GM19395 (cell line): ENCODE measurements around the gene GPR39.

Experiments used
- ATAC-seq: cut with Tn5 transposase; IDR thresholded peaks from one replicate; pipeline ENCODE4 v1.9.1; 2021; ENCODE audit warnings: mild to moderate bottlenecking, moderate library complexity; ENCODE audit not compliant: unreplicated experiment

Gene GPR39

DNA sequence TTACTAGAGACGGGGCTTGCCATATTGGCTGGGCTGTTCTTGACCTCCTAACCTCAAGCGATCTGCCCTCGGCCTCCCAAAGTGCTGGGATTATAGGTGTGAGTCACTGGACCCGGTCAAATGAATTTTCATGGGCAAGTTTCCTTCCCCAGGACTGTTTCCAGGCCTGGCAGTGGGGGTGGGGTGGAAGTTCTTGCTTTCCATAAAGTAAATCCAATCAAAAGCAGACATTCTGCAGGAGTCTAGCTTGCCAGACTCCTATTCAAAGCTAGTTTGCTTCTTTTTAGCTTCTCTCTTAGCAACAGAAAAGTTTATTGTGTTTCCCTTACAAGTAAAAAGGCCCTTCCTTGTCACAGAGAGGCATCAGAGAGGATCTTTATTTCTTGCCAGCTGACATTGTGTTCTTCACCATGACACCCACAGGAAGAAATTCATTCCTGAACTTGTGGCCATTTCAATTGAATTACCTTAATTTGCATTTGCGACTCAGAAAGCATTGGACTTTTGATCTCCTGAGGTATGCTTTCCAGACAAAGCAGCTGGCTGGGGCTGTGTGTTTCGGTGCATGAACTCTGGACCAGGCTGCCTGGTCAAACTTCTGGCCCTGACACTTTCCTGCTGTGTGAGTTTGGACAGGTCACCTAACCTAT, 215.5 kb downstream of the GPR39 start:
- ATAC-seq: no peak

DNA sequence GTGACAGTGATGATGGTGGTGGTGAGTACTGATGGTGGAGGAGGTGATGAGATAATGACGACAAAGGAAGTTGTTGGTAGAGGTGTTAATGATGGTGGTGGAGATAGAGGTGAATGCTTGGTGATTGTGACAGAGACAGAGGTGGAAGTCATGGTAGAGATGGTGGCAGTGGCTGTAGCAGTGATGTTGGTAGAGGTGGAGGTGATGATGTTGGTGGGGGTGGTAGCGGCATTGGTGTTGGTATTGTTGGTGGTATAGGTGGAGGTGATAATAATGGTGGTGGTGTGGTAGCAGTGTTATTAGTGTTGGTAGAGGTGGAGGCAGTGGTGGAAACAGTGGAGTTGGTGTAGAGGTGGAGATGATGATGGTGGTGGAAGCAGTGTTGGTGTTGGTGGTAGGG, 217.0 kb downstream of the GPR39 start:
- no peak for ATAC-seq

DNA sequence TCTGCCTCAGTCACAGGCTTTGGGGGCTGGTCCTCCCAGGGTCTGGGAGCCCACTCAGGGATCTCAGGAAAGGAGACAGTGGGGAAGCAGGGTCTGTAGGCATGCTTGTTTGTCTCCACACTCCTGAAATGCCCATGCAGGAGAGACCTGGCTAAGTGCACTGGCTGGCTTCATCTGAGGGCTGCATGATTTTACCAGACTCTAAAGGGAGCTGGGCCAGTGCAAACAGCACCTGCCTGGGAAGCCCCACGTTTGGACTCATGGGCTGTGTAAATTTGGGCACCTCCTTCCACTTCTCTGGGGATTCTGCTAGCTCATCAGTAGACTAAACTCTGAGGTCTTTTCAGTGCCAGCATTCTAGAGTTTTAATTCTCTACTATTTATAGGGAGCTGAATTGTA, 219.7 kb downstream of the GPR39 start:
- ATAC-seq: no peak

DNA sequence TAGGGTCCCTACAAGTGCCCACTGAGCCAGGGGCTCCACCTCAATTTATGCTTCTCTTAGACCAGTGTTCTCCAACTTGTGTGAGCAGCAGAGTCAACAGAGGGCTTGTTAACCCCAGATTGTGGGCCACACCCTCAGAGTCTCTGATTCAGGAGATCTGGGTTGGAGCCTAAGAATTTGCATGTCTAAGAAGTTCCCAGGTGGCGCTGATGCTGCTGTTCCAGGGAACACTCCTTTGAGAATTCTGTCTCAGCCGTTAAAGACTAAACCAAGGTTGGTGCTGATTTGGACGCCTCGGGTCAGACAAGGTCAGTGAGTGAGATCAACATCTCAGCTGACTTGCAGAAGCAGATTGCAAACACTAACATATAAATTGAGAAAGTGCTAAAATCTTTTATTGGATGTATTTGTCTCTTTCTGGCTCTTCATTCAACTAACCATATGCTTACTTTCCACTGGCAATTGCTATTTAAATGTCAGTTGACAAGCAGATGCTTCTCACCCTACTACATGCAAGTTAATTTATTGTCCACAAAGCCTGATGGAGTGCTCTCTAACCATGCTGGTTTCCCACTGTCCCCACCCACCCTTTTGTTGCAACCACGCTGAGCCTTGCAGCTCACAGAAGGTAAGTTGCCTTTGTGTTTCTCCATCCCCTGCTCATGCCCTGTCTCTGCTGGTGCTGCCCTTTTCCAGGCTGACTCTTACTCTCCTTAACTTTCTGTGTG, 221.9 kb downstream of the GPR39 start:
- no peak for ATAC-seq

DNA sequence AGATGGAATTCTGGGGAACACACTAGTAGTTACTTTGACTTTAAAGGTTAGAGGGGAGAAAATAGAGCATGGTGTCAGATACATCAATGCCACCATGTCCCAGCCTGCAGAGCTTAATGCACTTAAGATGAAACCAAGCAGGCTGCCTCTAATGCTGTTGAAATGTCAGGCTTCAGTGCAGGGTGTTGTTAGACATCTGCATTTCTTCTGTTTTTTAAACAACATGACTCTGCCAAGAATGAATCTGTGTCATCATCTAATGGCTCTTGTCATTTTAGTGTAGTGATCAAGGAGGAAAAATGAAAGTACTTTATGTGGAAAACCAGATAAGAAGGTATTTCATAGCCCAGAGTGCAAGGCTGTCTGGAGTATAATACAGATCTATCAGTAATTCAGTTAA, 223.5 kb downstream of the GPR39 start:
- ATAC-seq: no peak

DNA sequence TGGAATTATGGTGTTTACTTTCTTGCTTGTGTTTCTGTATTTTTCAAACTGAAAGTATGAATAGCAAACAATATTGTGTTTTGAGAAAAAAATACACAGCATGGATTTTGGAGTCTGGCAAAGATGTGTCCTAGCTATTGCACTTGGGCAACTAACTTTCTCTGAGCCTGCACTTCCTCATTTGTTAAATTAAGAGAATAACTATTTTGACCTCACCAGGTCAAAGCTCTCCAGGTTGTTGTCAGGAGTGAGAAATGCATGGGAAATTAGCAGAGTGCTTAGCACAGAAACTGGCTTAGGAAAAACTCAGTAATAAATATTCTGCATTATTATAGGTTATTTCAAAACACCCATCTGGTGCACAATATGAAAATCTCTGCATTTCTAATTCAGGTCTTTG, 225.2 kb downstream of the GPR39 start:
- no peak for ATAC-seq

DNA sequence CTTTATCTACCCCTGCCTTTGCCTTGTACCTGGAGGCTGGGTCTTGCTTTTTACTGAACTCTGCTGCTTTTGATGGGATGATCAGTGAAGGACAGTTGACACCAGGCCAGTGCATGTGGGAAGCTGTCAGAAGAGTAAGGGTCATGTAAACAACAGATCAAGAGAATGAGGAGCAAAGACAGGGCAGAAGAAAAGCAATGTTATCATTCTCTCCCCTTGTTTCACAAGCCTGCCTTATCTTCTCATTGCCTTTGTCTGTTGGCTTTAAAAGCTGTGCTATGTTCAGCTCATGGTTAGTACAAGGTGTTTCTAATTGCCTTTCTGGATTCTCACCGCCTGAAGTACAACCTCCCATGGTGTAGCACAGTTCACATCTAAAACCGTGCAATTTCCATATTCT, 225.8 kb downstream of the GPR39 start:
- no peak for ATAC-seq

DNA sequence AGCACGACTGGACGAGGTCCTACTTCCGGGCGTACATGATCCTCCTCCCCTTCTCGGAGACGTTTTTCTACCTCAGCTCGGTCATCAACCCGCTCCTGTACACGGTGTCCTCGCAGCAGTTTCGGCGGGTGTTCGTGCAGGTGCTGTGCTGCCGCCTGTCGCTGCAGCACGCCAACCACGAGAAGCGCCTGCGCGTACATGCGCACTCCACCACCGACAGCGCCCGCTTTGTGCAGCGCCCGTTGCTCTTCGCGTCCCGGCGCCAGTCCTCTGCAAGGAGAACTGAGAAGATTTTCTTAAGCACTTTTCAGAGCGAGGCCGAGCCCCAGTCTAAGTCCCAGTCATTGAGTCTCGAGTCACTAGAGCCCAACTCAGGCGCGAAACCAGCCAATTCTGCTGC, 228.6 kb downstream of the GPR39 start:
- ATAC-seq: no peak

DNA sequence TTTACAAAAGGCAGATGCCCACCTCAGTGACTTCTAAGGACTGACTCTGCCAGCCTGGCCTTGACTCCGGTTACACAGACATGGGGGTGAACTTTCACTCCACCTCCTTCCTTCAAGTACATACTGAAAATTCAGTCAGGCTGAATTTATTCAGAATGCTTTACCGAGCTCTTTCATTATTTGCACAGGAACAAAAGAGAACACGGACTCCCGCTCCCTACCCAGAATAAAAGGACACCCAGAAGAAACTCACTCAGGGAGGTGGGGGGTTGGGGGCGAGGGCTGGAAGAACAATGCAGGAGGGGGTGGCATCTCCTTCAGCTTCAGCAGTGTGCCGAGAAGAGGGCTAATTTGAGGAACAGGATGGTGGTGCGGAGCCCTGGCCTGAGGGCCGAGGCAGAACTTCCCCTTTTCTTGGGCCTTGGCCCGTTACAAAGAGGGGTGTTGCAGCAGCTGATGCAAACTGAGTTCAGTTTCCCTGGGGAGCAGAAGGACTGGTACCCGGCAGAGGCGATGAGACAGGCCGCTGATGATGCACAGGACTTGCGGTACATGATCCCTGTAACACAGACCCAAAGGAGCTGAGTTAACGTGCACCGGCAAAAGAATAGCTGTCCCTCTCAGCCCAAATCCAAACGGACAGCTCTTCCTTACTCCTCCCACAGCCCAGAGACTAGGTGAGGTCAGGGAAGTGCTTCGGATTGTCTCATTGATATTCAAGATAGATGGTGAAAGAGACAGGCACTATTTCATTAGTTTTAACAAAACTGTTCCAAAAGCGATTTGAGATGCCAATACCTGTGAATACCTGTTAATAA, 229.3 kb downstream of the GPR39 start:
- ATAC-seq: no peak

DNA sequence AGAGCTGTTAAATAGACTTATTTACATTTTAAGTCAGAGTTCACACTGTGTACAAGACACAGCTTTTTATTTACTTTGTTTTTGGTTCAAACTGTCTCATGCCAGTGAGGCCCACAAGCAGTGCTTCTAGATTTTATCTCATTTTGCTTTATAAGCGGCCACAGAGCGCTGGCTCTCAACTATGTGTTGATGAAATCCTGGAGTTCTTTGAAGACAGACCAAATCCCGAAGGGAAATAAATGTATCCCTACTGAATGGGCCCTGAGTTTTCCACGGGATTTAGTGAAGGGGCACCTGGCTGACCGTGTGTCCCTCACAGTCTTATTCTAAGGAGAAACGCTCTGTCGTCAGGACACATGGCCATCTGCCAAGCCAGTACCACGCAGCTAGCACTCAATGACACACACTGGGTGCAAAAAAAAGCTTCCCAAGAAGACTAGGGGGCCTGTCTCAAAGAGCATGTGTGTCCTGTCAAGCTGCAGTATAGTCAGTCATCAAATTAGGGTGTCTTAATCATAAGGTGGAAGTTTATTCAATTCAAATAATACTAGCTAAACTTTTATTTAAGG, 230.0 kb downstream of the GPR39 start:
- no peak for ATAC-seq

DNA sequence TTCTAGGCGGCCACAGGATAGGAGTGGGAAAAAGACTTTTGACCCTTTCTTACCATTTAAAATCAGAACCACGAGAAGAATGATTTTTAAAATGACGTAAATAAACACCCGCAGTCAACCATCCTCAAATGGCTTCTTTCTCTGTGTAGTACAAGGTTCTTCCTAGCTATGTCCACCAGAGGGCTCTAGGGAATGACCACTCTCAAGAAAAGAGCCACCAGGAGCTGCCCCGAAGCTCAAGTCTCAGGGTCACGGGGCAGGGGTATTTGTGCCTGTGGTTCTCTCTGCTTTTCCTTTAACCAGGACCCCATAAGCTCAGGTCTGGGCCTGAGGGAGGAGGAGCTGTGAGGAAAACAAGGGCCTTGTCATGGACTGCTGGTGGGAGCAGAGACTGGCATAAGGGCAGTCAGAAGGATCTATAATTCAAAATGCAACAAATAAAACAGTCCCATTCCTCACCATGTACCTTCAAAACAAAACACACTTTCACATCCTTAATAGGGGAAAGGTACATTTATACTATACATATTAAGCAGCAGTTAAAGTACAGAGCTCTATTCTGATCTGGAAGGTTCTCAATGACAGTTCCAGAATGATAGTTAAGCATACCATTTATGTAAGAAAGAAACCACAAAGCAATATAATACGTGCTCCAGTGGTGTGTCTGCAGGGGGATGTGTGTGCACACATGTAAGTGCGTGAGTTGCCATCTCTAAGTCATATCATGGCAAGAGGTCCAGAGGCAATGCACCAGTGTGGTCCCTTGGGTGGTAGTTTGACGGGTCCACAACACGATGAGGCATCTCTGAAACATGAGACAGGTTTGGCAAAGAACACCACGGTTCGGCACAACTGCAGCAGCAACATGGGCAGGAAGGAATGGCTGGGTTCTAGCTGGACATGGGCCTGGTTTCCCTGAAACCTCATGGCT, 234.8 kb downstream of the GPR39 start:
- no peak for ATAC-seq

DNA sequence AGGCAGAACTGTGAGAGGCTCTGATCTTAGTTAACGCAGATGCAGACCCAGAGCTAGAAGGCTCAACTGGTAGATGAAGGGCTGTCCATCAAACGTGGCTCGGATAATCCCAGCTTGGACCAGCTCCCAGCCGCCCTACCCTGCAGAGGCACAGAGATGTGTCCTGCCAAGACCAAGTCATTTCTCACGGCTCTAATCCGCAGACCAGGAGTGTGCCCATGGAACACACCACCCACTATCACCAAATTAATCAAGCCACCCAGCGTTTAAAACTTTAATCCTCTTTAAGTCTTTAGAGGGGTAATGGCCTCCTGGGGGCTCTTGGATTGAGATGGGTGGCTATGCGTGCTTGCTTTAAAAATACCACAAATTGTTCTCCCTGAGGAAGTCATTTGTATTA, 235.9 kb downstream of the GPR39 start:
- no peak for ATAC-seq

DNA sequence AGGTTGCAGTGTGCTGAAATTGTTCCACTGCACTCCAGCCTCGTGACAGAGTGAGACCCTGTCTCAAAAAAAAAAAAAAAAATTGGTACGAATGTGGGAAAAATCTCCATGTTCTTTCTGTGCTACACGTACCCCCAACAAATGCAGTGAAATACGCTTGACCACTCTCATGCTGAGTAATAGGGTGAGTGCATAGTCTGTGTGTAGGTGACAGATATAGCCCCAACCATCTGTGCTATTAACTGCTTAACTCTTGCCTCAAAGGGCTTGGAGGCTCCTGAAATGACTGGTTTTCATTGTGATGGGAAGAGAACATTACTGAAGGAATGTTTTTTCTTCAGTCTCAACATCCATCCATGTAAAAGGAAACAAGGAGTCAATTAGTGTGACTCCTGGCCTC, 237.7 kb downstream of the GPR39 start:
- no peak for ATAC-seq

DNA sequence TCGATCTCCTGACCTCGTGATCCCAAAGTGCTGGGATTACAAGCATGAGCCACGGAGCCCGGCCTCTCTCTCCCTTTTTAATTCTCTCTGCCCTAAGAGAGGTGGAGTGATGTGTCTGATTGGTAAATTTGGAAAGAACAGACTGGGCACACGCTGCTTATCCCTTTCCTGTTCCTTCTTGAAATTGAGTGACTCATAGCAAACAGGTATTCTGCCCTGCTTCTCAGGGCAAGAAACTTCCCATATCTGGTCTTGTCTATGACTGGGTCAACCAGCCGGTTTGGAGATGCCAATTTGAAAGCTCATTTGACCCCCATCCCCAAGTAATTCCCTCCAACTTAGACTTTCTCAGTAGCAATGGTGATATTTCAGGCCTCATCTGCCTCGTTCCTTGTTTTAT, 238.4 kb downstream of the GPR39 start:
- ATAC-seq: no peak

DNA sequence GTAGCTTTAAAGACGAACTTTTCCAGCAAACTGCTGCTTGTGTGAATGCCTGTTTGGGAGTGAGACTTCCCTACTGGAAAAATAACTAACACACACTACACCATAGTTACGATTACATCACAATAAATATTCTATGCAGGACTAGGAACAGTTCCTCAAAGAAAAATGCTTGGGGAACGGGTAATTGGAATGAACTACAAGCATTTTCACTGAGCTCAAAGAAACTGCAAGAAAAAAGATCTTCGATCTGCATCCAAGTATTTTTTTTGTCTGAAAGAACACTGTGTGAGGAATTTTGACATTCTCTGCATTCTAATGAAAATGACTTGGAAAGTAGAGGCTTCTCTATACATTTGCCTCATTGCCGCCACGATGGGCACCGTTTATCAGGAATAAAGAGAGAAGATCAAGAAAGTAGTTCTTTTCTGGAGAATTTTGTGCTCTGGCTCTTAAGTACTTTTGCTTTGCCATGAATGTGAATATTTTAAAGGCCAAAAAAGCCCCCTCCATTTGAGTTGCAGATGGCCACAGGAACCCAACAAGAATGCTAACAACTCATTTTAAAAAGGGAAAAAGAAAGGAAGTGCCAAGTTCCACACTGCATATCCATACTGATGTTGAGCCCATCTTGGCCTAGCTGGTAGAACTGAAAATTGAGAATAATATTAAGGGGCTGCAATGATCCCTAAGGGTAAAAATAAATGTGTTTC, 239.8 kb downstream of the GPR39 start:
- ATAC-seq: no peak

DNA sequence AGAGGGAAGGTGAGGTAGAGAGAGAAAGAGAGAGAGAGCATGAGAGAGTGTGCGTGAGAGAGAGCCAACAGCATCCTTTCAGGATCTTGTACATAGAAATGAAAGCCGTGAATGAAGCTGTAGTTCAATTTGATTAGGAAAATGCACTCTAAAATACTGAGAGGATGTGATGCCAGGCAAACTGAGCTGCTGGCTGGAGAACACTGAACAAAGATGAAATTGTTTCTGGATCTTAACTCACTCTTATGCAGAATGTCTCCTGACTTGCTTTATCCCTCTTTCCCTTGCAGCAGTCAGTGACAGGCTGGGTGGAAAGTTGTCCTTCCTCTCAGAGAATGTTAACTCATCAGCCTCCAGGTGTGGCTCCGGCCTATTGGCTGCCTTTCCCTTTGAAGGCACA, 242.7 kb downstream of the GPR39 start:
- ATAC-seq: no peak

DNA sequence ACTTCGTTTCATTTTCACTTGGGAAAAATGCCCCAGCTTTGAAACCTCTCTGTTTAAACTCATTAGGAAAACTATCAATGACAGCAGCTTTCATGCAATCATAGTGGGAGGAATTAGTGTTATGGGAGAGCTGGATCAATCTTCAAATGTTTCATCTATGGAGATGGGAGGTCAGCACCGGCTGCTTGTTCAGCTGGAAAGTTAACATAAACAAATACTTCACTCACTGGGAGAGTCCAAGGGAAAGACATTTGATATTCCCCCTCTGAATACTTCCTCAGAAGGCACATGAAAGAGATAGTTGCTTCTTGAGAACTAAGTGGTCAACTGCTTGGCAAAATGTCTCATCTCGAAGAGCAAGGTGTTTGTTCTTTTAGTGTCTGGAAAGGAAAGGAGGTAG, 246.1 kb downstream of the GPR39 start:
- ATAC-seq: no peak

DNA sequence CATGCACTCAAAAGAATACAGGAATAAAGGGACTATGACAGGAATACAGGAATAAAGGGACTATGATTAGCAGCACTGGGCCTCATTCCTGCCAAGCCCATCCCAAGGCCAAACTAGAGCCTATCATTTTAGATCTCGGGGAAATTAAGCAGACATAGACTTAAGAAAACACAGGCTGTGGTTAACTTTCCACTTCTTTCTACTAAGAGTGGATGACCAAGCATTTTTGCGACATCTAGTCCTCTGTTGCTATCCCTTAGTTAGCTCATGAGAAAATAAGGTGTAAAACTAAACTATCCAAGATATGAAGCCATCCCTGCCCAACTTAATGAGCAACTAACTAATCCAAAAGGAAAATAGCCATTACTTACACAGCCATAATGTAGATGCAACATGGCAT, 247.5 kb downstream of the GPR39 start:
- ATAC-seq: no peak

DNA sequence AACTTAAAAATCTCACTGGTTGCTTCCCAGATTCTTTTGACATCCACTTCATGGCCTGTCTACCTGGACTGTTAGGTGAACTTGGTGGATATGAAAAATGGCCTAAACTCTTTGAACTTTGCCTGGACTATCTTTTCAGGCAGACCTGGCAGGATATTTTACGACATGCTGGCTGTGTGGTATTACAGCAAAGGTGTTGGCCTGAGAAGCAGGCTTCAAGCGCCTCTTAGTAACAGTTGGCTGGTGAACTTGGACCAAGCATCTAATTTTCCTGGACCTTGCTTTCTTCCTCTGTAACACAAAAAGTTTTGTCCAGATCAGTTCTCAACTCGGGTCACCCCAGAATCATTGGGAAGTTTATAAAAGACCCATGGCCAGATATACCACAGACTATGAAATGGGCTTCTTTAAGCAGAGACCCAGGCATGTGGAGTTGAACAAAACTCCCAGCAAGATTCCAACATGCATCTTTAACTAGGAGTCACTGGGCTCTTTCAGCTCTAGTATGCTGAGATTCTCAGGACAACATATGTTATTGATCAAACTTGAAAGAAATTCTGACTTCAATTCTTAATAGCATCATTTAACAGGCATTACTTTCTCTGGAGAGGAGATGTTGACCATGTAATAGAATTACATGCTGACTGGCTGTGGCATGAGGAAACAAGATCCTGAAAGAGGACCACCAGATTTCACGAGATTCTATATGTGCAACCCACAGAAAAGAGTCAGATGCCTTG, 249.0 kb downstream of the GPR39 start:
- no peak for ATAC-seq
